ENCODE results near the gene MAPRE3.

Gene MAPRE3

DNA sequence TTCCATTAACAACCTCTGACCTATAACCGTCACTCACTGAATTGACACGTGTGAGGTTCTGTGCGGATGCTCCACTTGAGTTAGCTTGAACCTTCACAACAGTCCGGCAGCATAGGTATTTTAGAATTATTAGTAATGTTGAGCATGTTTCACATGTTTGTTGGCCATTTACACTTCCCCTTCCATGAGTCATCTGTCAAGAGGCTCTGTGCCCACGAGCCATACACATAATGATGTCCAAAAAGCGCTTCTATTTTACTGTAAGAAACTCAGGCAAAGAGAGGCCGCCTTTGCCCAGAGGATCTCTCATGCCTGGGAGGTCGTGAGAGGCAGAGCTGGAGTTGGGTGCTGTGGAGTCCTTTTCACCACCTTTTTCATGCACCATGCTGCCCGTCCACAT, 33.4 kb downstream of the MAPRE3 start:
- TF ChIP-seq, protein P1, sequence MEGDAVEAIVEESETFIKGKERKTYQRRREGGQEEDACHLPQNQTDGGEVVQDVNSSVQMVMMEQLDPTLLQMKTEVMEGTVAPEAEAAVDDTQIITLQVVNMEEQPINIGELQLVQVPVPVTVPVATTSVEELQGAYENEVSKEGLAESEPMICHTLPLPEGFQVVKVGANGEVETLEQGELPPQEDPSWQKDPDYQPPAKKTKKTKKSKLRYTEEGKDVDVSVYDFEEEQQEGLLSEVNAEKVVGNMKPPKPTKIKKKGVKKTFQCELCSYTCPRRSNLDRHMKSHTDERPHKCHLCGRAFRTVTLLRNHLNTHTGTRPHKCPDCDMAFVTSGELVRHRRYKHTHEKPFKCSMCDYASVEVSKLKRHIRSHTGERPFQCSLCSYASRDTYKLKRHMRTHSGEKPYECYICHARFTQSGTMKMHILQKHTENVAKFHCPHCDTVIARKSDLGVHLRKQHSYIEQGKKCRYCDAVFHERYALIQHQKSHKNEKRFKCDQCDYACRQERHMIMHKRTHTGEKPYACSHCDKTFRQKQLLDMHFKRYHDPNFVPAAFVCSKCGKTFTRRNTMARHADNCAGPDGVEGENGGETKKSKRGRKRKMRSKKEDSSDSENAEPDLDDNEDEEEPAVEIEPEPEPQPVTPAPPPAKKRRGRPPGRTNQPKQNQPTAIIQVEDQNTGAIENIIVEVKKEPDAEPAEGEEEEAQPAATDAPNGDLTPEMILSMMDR (IDR thresholded peaks at IDR 0.05; ENCODE audit: insufficient read depth, missing control alignments): no peak
- FAIRE-seq: no peak
- DNase-seq (ENCODE audit: insufficient read length, low spot score): no peak

DNA sequence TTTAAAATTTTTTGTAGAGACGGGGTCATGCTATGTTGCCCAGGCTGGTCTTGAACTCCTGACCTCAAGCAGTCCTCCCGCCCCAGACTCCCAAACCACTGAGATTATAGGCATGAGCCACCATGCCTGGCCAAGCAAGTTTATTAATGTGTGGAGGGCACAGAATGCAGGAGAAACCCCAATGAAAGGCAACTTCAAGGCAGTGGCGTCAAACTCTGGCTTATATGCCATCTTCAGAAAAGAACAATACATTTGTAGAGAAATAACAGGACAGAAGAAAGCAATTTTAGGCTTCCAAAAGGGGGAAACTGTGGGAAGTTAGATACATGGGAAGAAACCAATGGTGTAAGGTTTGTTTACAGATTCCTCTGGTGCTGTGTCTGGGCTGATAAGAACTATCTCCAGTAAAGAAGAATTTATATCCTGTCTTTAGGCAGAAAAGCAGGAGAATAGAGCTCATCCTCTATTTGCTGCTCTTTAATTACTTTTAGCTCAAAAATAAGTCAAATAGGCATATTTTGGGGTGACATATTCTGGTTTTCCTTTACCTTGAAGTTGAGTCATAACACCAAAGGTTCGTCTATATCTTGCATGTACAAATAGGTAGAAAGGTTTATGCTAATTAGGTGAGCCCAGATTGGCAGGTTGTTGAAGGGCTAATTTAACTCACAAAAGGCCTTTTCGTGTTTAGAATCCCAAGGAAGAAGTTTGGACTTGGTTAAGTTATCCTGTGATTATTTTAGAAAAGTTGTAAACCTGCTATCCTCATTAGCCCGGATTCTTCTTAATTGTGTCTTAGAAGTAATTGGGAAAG, 36.4 kb downstream of the MAPRE3 start:
- TF ChIP-seq, protein P1 (IDR thresholded peaks at IDR 0.05; ENCODE audit: insufficient read depth, missing control alignments): no peak
- DNase-seq (ENCODE audit: insufficient read length, low spot score) (no peak), FAIRE-seq (no peak)

DNA sequence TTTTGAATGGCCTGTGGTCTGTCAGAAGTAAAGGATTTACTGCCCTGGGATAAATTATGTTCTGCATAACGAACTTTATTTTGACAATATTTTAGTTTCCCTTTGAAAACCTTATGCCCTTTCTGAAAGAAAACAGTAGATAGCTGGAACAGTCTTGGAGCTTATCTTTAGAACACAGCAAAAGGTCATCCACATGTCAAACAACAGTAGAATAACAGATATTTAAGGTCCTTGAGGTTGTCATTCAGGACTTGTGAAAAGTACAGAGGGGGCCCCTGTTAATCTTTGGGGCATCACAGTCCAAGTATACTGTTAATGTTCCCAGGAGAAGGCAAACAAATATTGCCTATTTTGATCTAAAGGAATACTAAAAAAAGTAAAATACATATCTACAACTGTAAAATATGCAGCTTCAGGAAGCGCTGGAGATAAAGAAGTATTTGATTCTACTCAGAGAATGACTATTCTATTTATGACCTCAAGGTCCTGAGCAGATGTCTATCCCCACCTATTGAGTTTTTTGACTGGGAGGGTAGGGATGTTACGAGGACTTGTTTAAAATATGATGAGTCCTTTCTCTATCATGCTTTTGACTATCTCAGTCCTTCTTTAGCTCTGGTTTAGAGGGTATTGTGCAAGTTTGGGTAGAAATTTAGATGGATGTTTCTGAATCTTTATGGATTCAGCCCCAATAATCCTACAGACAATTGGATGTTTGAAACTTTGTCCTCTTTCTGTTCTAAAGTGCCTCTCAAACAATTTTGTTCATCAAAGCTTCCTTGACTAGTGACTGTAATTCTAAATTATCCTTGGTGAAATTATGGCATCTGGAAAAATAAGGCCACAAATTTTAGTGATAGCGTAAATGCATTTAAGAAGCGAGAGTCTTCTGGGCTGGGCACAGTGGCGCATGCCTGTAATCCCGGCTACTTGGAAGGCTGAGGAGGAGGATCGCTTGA, 37.3 kb downstream of the MAPRE3 start:
- TF ChIP-seq, protein P1 (IDR thresholded peaks at IDR 0.05; ENCODE audit: insufficient read depth, missing control alignments): no peak
- DNase-seq (ENCODE audit: insufficient read length, low spot score) (no peak), FAIRE-seq (no peak)

DNA sequence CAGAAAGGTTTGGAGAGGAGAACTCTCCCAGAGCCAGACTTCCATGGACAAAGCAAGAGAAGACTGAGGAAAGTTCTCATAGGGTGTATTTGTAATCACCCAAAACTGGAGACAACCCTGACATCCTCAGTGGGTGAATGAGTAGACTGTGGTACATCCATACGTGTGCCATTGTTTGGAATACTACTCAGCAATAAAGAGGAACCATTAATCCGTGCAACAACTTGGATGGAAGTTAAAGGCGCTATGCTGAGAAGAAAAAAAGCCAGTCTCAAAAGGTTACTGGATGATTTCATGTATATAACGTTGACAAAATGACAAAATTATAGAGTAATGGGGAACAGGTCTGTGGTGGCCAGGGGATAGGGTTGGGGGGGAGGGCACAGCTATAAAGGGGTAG, 38.2 kb downstream of the MAPRE3 start:
- TF ChIP-seq, protein P1 (IDR thresholded peaks at IDR 0.05; ENCODE audit: insufficient read depth, missing control alignments): no peak
- no peak for DNase-seq (ENCODE audit: insufficient read length, low spot score)
- FAIRE-seq: no peak

DNA sequence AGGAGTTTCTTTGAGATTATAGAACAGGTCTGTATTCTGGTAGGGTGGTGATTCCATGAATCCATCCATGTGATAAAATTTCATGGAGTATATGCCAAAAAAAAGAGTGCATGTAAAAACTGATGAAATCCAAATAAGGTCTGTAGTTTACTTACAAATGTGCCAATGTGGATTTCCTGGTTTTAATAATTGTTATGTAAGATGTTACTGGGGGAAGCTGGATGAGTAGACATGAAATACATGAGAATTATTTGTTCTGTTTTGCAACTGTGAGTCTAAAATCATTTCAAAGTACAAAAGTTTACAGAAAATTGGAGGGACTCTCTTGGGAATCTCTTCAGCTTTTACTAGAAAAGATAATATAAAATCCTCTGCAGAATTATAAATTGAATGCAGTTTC, 38.6 kb downstream of the MAPRE3 start:
- TF ChIP-seq, protein P1 (IDR thresholded peaks at IDR 0.05; ENCODE audit: insufficient read depth, missing control alignments): no peak
- no peak for FAIRE-seq
- DNase-seq (ENCODE audit: insufficient read length, low spot score): no peak

DNA sequence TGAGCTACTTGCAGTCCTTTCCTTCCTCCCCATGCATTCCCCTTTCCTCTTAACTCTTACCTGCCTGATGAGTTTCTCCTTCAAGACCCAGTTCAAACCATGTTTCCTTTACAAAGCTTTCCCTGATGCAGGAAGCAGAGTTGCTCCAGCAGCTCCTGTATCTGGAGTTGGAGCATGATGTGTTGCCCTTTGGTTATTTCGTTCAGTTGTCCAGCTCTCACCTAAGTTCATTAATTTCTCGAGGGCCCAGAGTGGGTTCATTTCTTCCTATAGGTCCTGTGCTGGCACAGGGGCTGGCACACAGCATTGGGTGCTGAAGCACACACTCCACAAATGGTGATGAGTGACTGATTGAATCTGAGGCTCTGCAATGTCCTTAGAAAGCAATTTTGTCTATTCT, 39.3 kb downstream of the MAPRE3 start:
- FAIRE-seq (no peak), DNase-seq (ENCODE audit: insufficient read length, low spot score) (no peak)
- TF ChIP-seq, protein P1 (IDR thresholded peaks at IDR 0.05; ENCODE audit: insufficient read depth, missing control alignments): no peak

All from D721Med (cell line).